Measurements from ENCODE around the gene EOGT. TPM values are rescaled to one million over a fixed set of nuclear protein-coding genes. Genes with fewer than 3 reads are reported as not detected.

Gene EOGT
- total and polyA plus RNA-seq, 2 donors from 2014 or later = 7.2 to 28.1 TPM

GRCh38 chr3:68984011-68984530 lies 29.4 kb downstream of the EOGT start:
- Histone ChIP-seq H3K27me3 (ENCODE audit: control insufficient read depth, insufficient read depth, low read length) (no peaks in the 10 kb centered on the region), H3K4me3 (ENCODE audit: low read length in 3 of 3) (no peak overlapping the region), H3K4me1 (ENCODE audit: control insufficient read depth in 2 of 3, insufficient read depth in 2 of 3, low read depth in 1 of 3, low read length in 3 of 3) (no peaks in the 10 kb centered on the region), H3K9me3 (ENCODE audit: control insufficient read depth in 2 of 3, insufficient read depth in 1 of 3, low read length in 3 of 3) (no peaks in the 10 kb centered on the region), H3K9ac (ENCODE audit: low read length in 3 of 3) (no peak overlapping the region), H3K36me3 (ENCODE audit: control insufficient read depth in 2 of 3, insufficient read depth in 3 of 3, low read length in 3 of 3) (peaks cover 0 to 16% (median 15%) of the 10 kb centered on the region in 3 donors), H3K27ac (ENCODE audit: low read depth in 2 of 2, low read length in 2 of 2) (no peak overlapping the region)
- intact Hi-C loops (cut with DNase I) = no loop called here
- no peak for FAIRE-seq
- DNase-seq = no peak
- TF ChIP-seq, protein P1, sequence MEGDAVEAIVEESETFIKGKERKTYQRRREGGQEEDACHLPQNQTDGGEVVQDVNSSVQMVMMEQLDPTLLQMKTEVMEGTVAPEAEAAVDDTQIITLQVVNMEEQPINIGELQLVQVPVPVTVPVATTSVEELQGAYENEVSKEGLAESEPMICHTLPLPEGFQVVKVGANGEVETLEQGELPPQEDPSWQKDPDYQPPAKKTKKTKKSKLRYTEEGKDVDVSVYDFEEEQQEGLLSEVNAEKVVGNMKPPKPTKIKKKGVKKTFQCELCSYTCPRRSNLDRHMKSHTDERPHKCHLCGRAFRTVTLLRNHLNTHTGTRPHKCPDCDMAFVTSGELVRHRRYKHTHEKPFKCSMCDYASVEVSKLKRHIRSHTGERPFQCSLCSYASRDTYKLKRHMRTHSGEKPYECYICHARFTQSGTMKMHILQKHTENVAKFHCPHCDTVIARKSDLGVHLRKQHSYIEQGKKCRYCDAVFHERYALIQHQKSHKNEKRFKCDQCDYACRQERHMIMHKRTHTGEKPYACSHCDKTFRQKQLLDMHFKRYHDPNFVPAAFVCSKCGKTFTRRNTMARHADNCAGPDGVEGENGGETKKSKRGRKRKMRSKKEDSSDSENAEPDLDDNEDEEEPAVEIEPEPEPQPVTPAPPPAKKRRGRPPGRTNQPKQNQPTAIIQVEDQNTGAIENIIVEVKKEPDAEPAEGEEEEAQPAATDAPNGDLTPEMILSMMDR (IDR thresholded peaks at IDR 0.05; ENCODE audit: borderline replicate concordance, extremely low read depth, insufficient read depth) = no peak

GRCh38 chr3:68977486-68978167 lies 35.9 kb downstream of the EOGT start:
- no peak overlapping the region for H3K27ac ChIP-seq (ENCODE audit: low read depth in 2 of 2, low read length in 2 of 2)
- H3K4me3 ChIP-seq (ENCODE audit: low read length in 3 of 3) = no peak overlapping the region
- DNase-seq (peak in 2 of 5 donors; percentile 9 to 10), FAIRE-seq (no peak)
- H3K9me3 ChIP-seq (ENCODE audit: control insufficient read depth in 2 of 3, insufficient read depth in 1 of 3, low read length in 3 of 3) = no peaks in the 10 kb centered on the region
- intact Hi-C loops (cut with DNase I) = no loop called here
- H3K36me3 ChIP-seq (ENCODE audit: control insufficient read depth in 2 of 3, insufficient read depth in 3 of 3, low read length in 3 of 3) = peaks cover 0 to 9% (median 6%) of the 10 kb centered on the region in 3 donors
- H3K27me3 ChIP-seq (ENCODE audit: control insufficient read depth, insufficient read depth, low read length) = no peaks in the 10 kb centered on the region
- H3K9ac ChIP-seq (ENCODE audit: low read length in 3 of 3) = no peak overlapping the region
- H3K4me1 ChIP-seq (ENCODE audit: control insufficient read depth in 2 of 3, insufficient read depth in 2 of 3, low read depth in 1 of 3, low read length in 3 of 3) = no peaks in the 10 kb centered on the region
- TF ChIP-seq, protein P1 (IDR thresholded peaks at IDR 0.05; ENCODE audit: borderline replicate concordance, extremely low read depth, insufficient read depth) = no peak

GRCh38 chr3:68974711-68975110 lies 38.8 kb downstream of the EOGT start:
- DNase-seq (no peak), FAIRE-seq (no peak)
- Histone ChIP-seq H3K9me3 (ENCODE audit: control insufficient read depth in 2 of 3, insufficient read depth in 1 of 3, low read length in 3 of 3) (no peaks in the 10 kb centered on the region), H3K27me3 (ENCODE audit: control insufficient read depth, insufficient read depth, low read length) (no peaks in the 10 kb centered on the region), H3K4me1 (ENCODE audit: control insufficient read depth in 2 of 3, insufficient read depth in 2 of 3, low read depth in 1 of 3, low read length in 3 of 3) (no peaks in the 10 kb centered on the region), H3K27ac (ENCODE audit: low read depth in 2 of 2, low read length in 2 of 2) (no peak overlapping the region), H3K9ac (ENCODE audit: low read length in 3 of 3) (no peak overlapping the region), H3K36me3 (ENCODE audit: control insufficient read depth in 2 of 3, insufficient read depth in 3 of 3, low read length in 3 of 3) (peaks cover 0 to 6% (median 0%) of the 10 kb centered on the region in 3 donors), H3K4me3 (ENCODE audit: low read length in 3 of 3) (no peak overlapping the region)
- intact Hi-C loops (cut with DNase I) = no loop called here
- TF ChIP-seq, protein P1 (IDR thresholded peaks at IDR 0.05; ENCODE audit: borderline replicate concordance, extremely low read depth, insufficient read depth) = no peak
